ENCODE measurements around the gene FBXW8. TPM values are rescaled to one million over a fixed set of nuclear protein-coding genes. Genes with fewer than 3 reads are reported as not detected.
A peak's percentile ranks its signal among the peaks of the same experiment; 100 is the strongest.

FBXW8 gene
- total and polyA plus RNA-seq, 2 donors (not counting 3 experiments of a cell fraction or from before 2014, with no cell fraction given): 15.4 TPM

DNA sequence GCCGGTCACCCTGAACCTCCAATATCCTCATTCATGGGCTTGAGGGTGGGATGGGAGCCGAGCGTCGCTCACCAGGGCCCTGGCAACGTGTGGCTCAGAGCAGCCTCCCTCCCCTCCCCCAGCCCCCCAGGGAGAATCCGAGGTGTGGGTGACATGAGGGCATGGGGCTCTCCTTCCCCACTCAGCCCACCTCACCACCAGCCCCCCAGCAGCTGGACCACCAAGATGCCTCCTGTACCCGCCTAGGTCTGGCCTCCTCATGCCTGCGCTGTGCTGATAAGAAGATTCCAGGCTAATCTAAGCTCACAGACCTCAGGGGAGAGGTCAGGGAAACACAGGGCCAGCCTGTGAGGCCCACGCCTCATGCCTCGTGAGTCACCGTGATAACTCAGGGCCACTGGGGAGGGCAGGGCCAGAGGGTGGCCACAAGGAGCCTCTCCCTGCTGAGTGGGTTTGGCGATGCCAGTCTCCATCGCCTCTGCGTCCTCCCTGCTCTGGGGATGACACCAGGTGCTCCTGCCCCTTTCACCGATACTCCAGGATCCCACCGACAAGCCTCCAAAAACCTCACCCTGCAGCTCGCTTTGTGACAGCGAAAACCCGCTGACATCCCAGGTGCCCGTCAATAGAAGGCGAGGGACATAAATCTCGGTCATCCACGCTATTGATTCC lies 131.6 kb downstream of the FBXW8 start:
- no TSS peak for BruUV-seq (replicated peaks)
- Histone ChIP-seq H2AFZ (ENCODE audit: low read depth, low read length) (no peak overlapping the region), H4K20me1 (replicated peaks; ENCODE audit: control insufficient read depth, extremely low read depth, insufficient read depth, low read length) (no peaks in the 10 kb centered on the region), H3K4me2 (ENCODE audit: insufficient read depth, low read length) (no peak overlapping the region), H3K4me3 (replicated peaks in 1 of 3; ENCODE audit: insufficient read depth in 1 of 3, low read depth in 1 of 3, low read length in 3 of 3) (no peak overlapping the region), H3K27ac (ENCODE audit: insufficient read depth, low read depth, low read length) (no peak overlapping the region), H3K36me3 (ENCODE audit: control insufficient read depth in 2 of 2, extremely low read depth in 1 of 2, insufficient read depth in 2 of 2, low read length in 2 of 2) (no peaks in the 10 kb centered on the region), H3K27me3 (ENCODE audit: control insufficient read depth in 2 of 2, insufficient read depth in 2 of 2, low read length in 2 of 2) (no peaks in the 10 kb centered on the region), H3K79me2 (ENCODE audit: control insufficient read depth, insufficient read depth, low read length) (no peaks in the 10 kb centered on the region), H3K9ac (replicated peaks; ENCODE audit: extremely low read depth, insufficient read depth, low read length) (no peak overlapping the region), H3K9me1 (replicated peaks; ENCODE audit: control insufficient read depth, extremely low read depth, insufficient read depth, low read length) (no peaks in the 10 kb centered on the region), H3K9me3 (replicated peaks; ENCODE audit: control insufficient read depth, insufficient read depth, low read length) (no peaks in the 10 kb centered on the region), H3K4me1 (ENCODE audit: control insufficient read depth, extremely low read depth, insufficient read depth, low read length) (no peaks in the 10 kb centered on the region)
- CTCF ChIA-PET: no interaction called here
- DNase-seq (ENCODE audit: low read depth, low spot score): peak; percentile 26
- dilution Hi-C loops (cut with MboI; ENCODE audit: extremely low pct_ligation_motif_present, low sequenced_read_pairs) (no loop called here), intact Hi-C loops (cut with micrococcal nuclease) (no loop called here)
- TF ChIP-seq, protein P1, sequence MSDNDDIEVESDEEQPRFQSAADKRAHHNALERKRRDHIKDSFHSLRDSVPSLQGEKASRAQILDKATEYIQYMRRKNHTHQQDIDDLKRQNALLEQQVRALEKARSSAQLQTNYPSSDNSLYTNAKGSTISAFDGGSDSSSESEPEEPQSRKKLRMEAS (IDR thresholded peaks at IDR 0.05; ENCODE audit: insufficient read depth, insufficient read length): no peak
- peak; percentile 51 for TF ChIP-seq GATA2 (IDR thresholded peaks at IDR 0.05; ENCODE audit: insufficient read depth, insufficient read length, low read depth, low read length)
- TF ChIP-seq, protein P2, sequence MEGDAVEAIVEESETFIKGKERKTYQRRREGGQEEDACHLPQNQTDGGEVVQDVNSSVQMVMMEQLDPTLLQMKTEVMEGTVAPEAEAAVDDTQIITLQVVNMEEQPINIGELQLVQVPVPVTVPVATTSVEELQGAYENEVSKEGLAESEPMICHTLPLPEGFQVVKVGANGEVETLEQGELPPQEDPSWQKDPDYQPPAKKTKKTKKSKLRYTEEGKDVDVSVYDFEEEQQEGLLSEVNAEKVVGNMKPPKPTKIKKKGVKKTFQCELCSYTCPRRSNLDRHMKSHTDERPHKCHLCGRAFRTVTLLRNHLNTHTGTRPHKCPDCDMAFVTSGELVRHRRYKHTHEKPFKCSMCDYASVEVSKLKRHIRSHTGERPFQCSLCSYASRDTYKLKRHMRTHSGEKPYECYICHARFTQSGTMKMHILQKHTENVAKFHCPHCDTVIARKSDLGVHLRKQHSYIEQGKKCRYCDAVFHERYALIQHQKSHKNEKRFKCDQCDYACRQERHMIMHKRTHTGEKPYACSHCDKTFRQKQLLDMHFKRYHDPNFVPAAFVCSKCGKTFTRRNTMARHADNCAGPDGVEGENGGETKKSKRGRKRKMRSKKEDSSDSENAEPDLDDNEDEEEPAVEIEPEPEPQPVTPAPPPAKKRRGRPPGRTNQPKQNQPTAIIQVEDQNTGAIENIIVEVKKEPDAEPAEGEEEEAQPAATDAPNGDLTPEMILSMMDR (IDR thresholded peaks at IDR 0.05; ENCODE audit: extremely low read depth in 1 of 2, insufficient read depth in 1 of 2, low read depth in 1 of 2, low read length in 2 of 2): no peak
- no peak for FAIRE-seq
- POLR2A ChIA-PET: interaction anchor here (0.6 kb wide), 1 partner anchor 96 kb away, joined by 6 read pairs; no protein-coding TSS in a partner anchor

DNA sequence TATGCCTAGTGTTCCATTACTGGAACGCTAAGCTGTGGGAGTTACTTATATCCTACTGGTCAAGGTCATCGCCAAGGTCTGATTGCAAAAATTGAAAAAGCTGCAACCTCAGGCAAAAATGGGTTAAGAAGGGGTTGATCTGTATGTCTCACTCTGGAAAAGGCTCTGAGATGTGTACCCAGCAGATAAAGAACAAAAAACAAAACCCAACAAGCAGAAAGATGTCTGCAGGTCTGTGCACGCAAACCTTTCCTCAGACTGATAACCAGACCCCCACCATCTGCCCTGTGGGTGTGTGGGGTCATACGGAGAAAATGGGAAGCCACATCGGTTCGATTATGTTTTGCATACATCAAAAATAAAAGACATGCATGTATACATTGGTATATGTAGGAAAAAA lies 132.1 kb downstream of the FBXW8 start:
- H3K4me2 ChIP-seq (ENCODE audit: insufficient read depth, low read length): no peak overlapping the region
- H3K9me3 ChIP-seq (replicated peaks; ENCODE audit: control insufficient read depth, insufficient read depth, low read length): no peaks in the 10 kb centered on the region
- no peak for TF ChIP-seq EZH2 (IDR thresholded peaks at IDR 0.05; ENCODE audit: borderline replicate concordance, low read depth, low read length, severe bottlenecking)
- TF ChIP-seq FOS (IDR thresholded peaks at IDR 0.05; ENCODE audit: borderline replicate concordance, insufficient read depth, low read length): no peak
- no peak for TF ChIP-seq POLR2AphosphoS5 (IDR thresholded peaks at IDR 0.05; ENCODE audit: insufficient read depth, low read depth, low read length)
- no peak for TF ChIP-seq POLR2A (IDR thresholded peaks at IDR 0.05; ENCODE audit: low read depth, low read length)
- TF ChIP-seq MYC (IDR thresholded peaks at IDR 0.05; ENCODE audit: low read depth, low read length): no peak
- TF ChIP-seq, protein P1 (IDR thresholded peaks at IDR 0.05; ENCODE audit: insufficient read depth, insufficient read length): no peak
- TF ChIP-seq, protein P2 (IDR thresholded peaks at IDR 0.05; ENCODE audit: extremely low read depth in 1 of 2, insufficient read depth in 1 of 2, low read depth in 1 of 2, low read length in 2 of 2): no peak
- TF ChIP-seq JUN (IDR thresholded peaks at IDR 0.05; ENCODE audit: borderline replicate concordance, insufficient read depth, insufficient read length, low read depth): no peak
- no peak for TF ChIP-seq GATA2 (IDR thresholded peaks at IDR 0.05; ENCODE audit: insufficient read depth, insufficient read length, low read depth, low read length)
- H3K36me3 ChIP-seq (ENCODE audit: control insufficient read depth in 2 of 2, extremely low read depth in 1 of 2, insufficient read depth in 2 of 2, low read length in 2 of 2): no peaks in the 10 kb centered on the region
- no TSS peak for BruUV-seq (replicated peaks)
- DNase-seq (ENCODE audit: low read depth, low spot score): no peak
- dilution Hi-C loops (cut with MboI; ENCODE audit: extremely low pct_ligation_motif_present, low sequenced_read_pairs) (no loop called here), intact Hi-C loops (cut with micrococcal nuclease) (no loop called here)
- no peaks in the 10 kb centered on the region for H3K9me1 ChIP-seq (replicated peaks; ENCODE audit: control insufficient read depth, extremely low read depth, insufficient read depth, low read length)
- H3K4me1 ChIP-seq (ENCODE audit: control insufficient read depth, extremely low read depth, insufficient read depth, low read length): no peaks in the 10 kb centered on the region
- H3K9ac ChIP-seq (replicated peaks; ENCODE audit: extremely low read depth, insufficient read depth, low read length): no peak overlapping the region
- H3K4me3 ChIP-seq (replicated peaks in 1 of 3; ENCODE audit: insufficient read depth in 1 of 3, low read depth in 1 of 3, low read length in 3 of 3): no peak overlapping the region
- H3K27ac ChIP-seq (ENCODE audit: insufficient read depth, low read depth, low read length): no peak overlapping the region
- CTCF ChIA-PET: no interaction called here
- no peak for FAIRE-seq
- no peak overlapping the region for H2AFZ ChIP-seq (ENCODE audit: low read depth, low read length)
- no peaks in the 10 kb centered on the region for H4K20me1 ChIP-seq (replicated peaks; ENCODE audit: control insufficient read depth, extremely low read depth, insufficient read depth, low read length)
- no peaks in the 10 kb centered on the region for H3K27me3 ChIP-seq (ENCODE audit: control insufficient read depth in 2 of 2, insufficient read depth in 2 of 2, low read length in 2 of 2)
- H3K79me2 ChIP-seq (ENCODE audit: control insufficient read depth, insufficient read depth, low read length): no peaks in the 10 kb centered on the region
- POLR2A ChIA-PET: interaction anchor here (0.6 kb wide), 1 partner anchor 96 kb away, joined by 6 read pairs; no protein-coding TSS in a partner anchor

All from endothelial cell of umbilical vein (primary cell).